Body of pancreas (tissue), 4 donors: ENCODE results near the gene MOB4. TPM values are rescaled to one million over a fixed set of nuclear protein-coding genes. Genes with fewer than 3 reads are reported as not detected.

Experiments used
- ATAC-seq: fragments of 150-250 bp; one replicate; pipeline ENCODE4 v1.9.1; 2016
- DNase-seq, 4 donors: peaks; one replicate each; pipeline ENCODE4 v3.0.0-alpha.2; 2019
- H3K27ac ChIP-seq, 4 donors: fragments of 200-600 bp; sonication (generic); 1 replicate in 3 of 4; 2 replicates in 1 of 4; pipeline versions ENCODE4 v1.5.1 to v1.6.1; 2016 to 2019; ENCODE audit warnings: mild to moderate bottlenecking in 1 of 4, mixed read lengths in 1 of 4, moderate library complexity in 1 of 4
- H3K27me3 ChIP-seq, 2 donors: fragments of 200-600 bp; sonication (generic); one replicate each; pipeline ENCODE4 v1.6.0; 2016; ENCODE audit warnings: mild to moderate bottlenecking in 1 of 2
- H3K36me3 ChIP-seq, 2 donors: fragments of 200-600 bp; sonication (generic); replicated peaks in 1 of 2; 2 replicates each; pipeline ENCODE4 v1.5.1; 2016; ENCODE audit warnings: low read depth in 2 of 2; ENCODE audit not compliant: insufficient read depth in 1 of 2
- H3K4me1 ChIP-seq: fragments of 200-600 bp; sonication (generic); one replicate; pipeline ENCODE4 v1.6.0; 2016
- H3K4me3 ChIP-seq, 2 donors: fragments of 200-600 bp; sonication (generic); 1 replicate in 1 of 2; 2 replicates in 1 of 2; pipeline ENCODE4 v1.5.1; 2016 to 2019
- H3K9me3 ChIP-seq, 3 donors: fragments of 200-600 bp; sonication (generic); 1 replicate in 2 of 3; 2 replicates in 1 of 3; pipeline ENCODE4 v1.5.1; 2016
- POLR2A ChIP-seq, 3 donors: fragments of 450-650 bp; IDR thresholded peaks; one replicate each; pipeline ENCODE4 v1.6.1; 2016; ENCODE audit warnings: antibody characterized with exemption in 3 of 3, mild to moderate bottlenecking in 2 of 3
- WGBS, 2 donors: methylation state at CpG; one replicate each; pipeline ENCODE4 v1.1.5; 2017; 5-methylcytosine and 5-hydroxymethylcytosine counted together
- intact Hi-C: fragments of 100-400 bp; cut with DNase I; formaldehyde crosslinking; loops from one replicate; pipeline ENCODE4 v1.15.1; 2023
- total RNA-seq, 2 donors: library from RNA; depleted of rRNA; stranded (reverse); fragments of >200 nt; gene quantifications; one replicate each; pipeline ENCODE4 v1.1.0, GENCODE V29; 2016
- TF ChIP-seq, protein P1 (sequence below), 7 experiments: fragments of 450-650 bp in 4 of 7; fragments of 200-600 bp in 3 of 7; sonication (generic) in 3 of 7; IDR thresholded peaks; one replicate each; pipeline ENCODE4 v1.5.1; 2016 to 2019; ENCODE audit warnings: antibody characterized with exemption in 7 of 7

Gene MOB4
- total RNA-seq, 2 donors from 2014 or later: 5.3 to 16.1 TPM

DNA sequence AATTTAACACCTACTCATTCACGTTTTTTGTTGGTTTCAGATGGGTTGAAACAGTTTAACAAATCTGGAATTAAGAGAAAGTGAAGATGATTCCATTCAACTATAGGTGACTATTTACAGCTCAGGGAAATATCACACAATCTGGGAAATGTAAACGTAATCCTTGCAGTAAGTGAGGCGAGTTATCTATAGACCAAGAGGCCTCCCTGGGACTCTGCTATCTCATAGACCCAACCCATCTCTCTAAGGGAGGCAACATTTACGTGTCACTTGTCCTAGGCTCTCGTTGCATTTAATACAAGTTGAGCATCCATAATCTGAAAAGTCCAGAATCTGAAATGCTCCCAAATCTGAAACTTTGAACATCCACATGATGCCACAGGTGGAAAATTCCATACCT lies 2.0 kb upstream of the MOB4 start:
- Histone ChIP-seq H3K4me1 (peaks cover 15% of the 10 kb centered on the region), H3K4me3 (no peak overlapping the region), H3K36me3 (no peaks in the 10 kb centered on the region), H3K27me3 (no peaks in the 10 kb centered on the region), H3K27ac (no peak overlapping the region), H3K9me3 (no peaks in the 10 kb centered on the region)
- TF ChIP-seq, protein P1, sequence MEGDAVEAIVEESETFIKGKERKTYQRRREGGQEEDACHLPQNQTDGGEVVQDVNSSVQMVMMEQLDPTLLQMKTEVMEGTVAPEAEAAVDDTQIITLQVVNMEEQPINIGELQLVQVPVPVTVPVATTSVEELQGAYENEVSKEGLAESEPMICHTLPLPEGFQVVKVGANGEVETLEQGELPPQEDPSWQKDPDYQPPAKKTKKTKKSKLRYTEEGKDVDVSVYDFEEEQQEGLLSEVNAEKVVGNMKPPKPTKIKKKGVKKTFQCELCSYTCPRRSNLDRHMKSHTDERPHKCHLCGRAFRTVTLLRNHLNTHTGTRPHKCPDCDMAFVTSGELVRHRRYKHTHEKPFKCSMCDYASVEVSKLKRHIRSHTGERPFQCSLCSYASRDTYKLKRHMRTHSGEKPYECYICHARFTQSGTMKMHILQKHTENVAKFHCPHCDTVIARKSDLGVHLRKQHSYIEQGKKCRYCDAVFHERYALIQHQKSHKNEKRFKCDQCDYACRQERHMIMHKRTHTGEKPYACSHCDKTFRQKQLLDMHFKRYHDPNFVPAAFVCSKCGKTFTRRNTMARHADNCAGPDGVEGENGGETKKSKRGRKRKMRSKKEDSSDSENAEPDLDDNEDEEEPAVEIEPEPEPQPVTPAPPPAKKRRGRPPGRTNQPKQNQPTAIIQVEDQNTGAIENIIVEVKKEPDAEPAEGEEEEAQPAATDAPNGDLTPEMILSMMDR (IDR thresholded peaks at IDR 0.05): no peak
- TF ChIP-seq POLR2A (IDR thresholded peaks at IDR 0.05): no peak
- intact Hi-C loops: no loop called here
- WGBS, 2 donors: 88 to 95% methylated on average over 5 of the region's 5 CpGs
- DNase-seq: no peak
- ATAC-seq: no peak

DNA sequence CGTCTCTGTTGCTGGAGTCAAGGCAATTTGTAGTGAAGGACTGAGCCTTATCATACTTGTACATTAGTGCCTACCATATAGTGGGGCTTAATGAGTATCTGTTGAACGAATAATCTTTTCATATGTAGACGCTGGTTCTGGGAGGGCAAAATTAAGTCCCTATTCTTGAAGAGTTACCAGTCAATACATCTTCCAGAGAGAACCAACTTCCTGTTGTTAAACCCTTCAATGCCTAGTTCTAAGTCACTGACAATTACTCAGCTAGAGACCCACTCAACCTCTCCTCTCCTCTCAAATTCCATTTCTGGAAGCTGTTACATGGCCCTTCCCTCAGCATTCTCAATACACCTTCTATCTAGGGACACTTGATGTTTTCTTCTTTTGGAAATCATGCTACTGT lies 1.1 kb upstream of the MOB4 start:
- Histone ChIP-seq H3K9me3 (no peaks in the 10 kb centered on the region), H3K36me3 (no peaks in the 10 kb centered on the region), H3K4me3 (no peak overlapping the region), H3K27ac (peak overlapping the region; percentile 89 to 96 (median 92)), H3K27me3 (no peaks in the 10 kb centered on the region), H3K4me1 (peaks cover 15% of the 10 kb centered on the region)
- intact Hi-C loops: no loop called here
- ATAC-seq (no peak), DNase-seq (no peak)
- TF ChIP-seq POLR2A (IDR thresholded peaks at IDR 0.05): no peak
- TF ChIP-seq, protein P1 (IDR thresholded peaks at IDR 0.05): no peak
- 49 to 71% methylated on average over 3 of the region's 3 CpGs for WGBS, 2 donors

DNA sequence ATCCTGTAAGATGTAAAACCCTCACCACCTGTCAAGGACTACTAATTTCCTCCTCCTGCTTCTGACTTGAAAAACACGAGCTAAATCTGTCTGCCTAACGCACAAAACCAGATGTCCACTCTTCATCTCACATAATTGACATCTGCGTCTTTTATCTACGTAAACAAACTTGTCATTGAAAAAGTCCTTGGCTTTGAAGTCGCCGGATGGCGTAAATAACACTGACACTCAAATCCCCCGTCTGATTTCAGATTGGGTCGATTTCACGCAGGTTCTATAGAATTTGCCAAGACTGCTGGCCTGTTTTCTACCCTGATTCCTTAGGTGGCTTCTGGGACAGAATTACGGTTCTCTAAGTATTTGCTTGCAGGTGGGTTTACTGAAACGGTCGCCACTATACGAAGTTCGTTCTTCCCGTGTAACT lies 539 bp upstream of the MOB4 start:
- Histone ChIP-seq H3K27me3 (no peaks in the 10 kb centered on the region), H3K4me1 (peaks cover 15% of the 10 kb centered on the region), H3K4me3 (peak overlapping the region in 1 of 2 donors; percentile 87), H3K9me3 (no peaks in the 10 kb centered on the region), H3K36me3 (no peaks in the 10 kb centered on the region), H3K27ac (peak overlapping the region; percentile 89 to 96 (median 92))
- peak; percentile 0 for ATAC-seq
- TF ChIP-seq, protein P1 (IDR thresholded peaks at IDR 0.05): no peak
- TF ChIP-seq POLR2A (IDR thresholded peaks at IDR 0.05): no peak
- WGBS, 2 donors: 0% methylated on average over 11 to 16 of the region's 16 CpGs
- intact Hi-C loops: no loop called here
- peak in 1 of 4 donors; percentile 20 for DNase-seq

DNA sequence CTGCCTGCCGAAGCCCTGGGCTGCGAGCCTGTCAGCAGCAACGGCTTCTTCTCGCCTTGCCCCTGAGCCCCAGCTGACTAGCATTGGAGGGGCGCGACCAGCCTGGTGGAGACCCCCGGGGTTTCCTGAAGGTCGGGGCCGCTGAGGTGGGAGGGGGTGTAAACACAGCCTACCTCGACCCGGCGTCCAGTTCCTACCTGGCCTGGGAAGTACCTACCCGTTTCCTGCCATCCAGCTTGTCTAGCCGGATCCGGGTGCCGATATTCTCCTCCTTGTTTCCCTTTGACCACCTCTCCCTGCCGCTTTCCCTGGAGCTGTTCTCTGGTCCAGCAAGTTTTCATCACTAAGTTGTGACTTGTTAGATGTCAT lies 511 bp downstream of the MOB4 start:
- H3K36me3 ChIP-seq: no peaks in the 10 kb centered on the region

DNA sequence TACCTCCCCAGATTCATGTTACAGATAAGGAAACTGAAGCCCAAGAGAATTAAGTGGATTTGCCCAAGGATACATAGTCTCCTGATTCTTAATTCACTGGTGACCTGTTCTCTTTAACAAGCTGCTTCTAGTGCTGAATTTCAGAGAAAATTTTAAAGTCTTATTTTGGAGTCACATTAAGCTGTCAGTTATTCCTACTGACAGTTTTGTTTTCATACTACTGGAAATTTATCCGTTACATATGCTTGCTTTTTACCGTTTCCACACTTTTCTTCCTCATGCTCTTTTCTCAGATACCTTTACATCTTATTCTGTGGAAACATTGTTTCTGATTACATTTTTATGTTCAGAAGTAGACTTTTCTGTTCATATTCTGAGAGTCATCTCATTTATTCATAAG lies 1.3 kb downstream of the MOB4 start:
- Histone ChIP-seq H3K27me3 (no peaks in the 10 kb centered on the region), H3K9me3 (no peaks in the 10 kb centered on the region), H3K36me3 (no peaks in the 10 kb centered on the region), H3K4me1 (peaks cover 15% of the 10 kb centered on the region), H3K27ac (peak overlapping the region in 1 of 4 donors; percentile 89), H3K4me3 (peak overlapping the region in 1 of 2 donors; percentile 87)
- DNase-seq: no peak
- intact Hi-C loops: no loop called here
- WGBS, 2 donors: 12 to 24% methylated on average over 2 of the region's 2 CpGs
- TF ChIP-seq, protein P1 (IDR thresholded peaks at IDR 0.05): no peak
- no peak for TF ChIP-seq POLR2A (IDR thresholded peaks at IDR 0.05)
- ATAC-seq: no peak

More for the DNA sequence above, 511 bp downstream of the MOB4 start:
- TF ChIP-seq, protein P1 (IDR thresholded peaks at IDR 0.05): no peak
- no peak for TF ChIP-seq POLR2A (IDR thresholded peaks at IDR 0.05)
- peak overlapping the region; percentile 74 to 87 for H3K4me3 ChIP-seq
- H3K4me1 ChIP-seq: peaks cover 15% of the 10 kb centered on the region
- H3K9me3 ChIP-seq: no peaks in the 10 kb centered on the region
- intact Hi-C loops: no loop called here
- no peaks in the 10 kb centered on the region for H3K27me3 ChIP-seq
- ATAC-seq: no peak
- DNase-seq: peak; percentile 31 to 49 (median 44)
- H3K27ac ChIP-seq: peak overlapping the region; percentile 89 to 96 (median 92)
- 0 to 1% methylated on average over 11 to 14 of the region's 17 CpGs for WGBS, 2 donors
